Stimulated activated naive CD8-positive, alpha-beta T cell treated with anti-CD3 and anti-CD28 coated beads, Interleukin-15, amount 100 ng/mL, for 72 hours (primary cell): ENCODE data around the gene CEP170B.
"Not testable (repeated sequence)": the region's sequence is repeated elsewhere in the genome, so short reads cannot be mapped to it uniquely, and the experiment has no call there.

Experiments used
- ATAC-seq: fragments of 150-1000 bp; cut with Tn5 transposase; 2 replicates; pipeline ENCODE4 v1.10.0; 2021; ENCODE audit warnings: mild to moderate bottlenecking, moderate library complexity
- DNase-seq, 2 donors: peaks; one replicate each; pipeline ENCODE4 v3.0.0; 2021 to 2022
- H3K27ac Mint-ChIP-seq, 2 donors: one replicate each; pipeline ENCODE4 v1.8.0; 2022; ENCODE audit warnings: mild to moderate bottlenecking in 2 of 2, mixed read lengths in 2 of 2, moderate library complexity in 2 of 2
- H3K27me3 Mint-ChIP-seq: one replicate; pipeline ENCODE4 v1.8.0; 2022; ENCODE audit warnings: mixed read lengths
- H3K4me1 Mint-ChIP-seq: one replicate; pipeline ENCODE4 v1.8.0; 2022; ENCODE audit warnings: mild to moderate bottlenecking, mixed read lengths
- H3K4me3 Mint-ChIP-seq, 2 donors: one replicate each; pipeline ENCODE4 v1.8.0; 2022; ENCODE audit warnings: mild to moderate bottlenecking in 2 of 2, mixed read lengths in 2 of 2, moderate library complexity in 1 of 2
- H3K9me3 Mint-ChIP-seq, 2 donors: one replicate each; pipeline ENCODE4 v1.8.0; 2022; ENCODE audit warnings: mixed read lengths in 2 of 2

CEP170B gene

GRCh38 chr14:104830781-104831180, 34.3 kb upstream of the CEP170B start:
- Mint-ChIP-seq H3K27me3 (peaks cover 12% of the 10 kb centered on the region), H3K27ac (no peak overlapping the region), H3K4me1 (peaks cover 16% of the 10 kb centered on the region), H3K9me3 (no peaks in the 10 kb centered on the region), H3K4me3 (no peak overlapping the region)
- ATAC-seq (no peak), DNase-seq (no peak)

DNA sequence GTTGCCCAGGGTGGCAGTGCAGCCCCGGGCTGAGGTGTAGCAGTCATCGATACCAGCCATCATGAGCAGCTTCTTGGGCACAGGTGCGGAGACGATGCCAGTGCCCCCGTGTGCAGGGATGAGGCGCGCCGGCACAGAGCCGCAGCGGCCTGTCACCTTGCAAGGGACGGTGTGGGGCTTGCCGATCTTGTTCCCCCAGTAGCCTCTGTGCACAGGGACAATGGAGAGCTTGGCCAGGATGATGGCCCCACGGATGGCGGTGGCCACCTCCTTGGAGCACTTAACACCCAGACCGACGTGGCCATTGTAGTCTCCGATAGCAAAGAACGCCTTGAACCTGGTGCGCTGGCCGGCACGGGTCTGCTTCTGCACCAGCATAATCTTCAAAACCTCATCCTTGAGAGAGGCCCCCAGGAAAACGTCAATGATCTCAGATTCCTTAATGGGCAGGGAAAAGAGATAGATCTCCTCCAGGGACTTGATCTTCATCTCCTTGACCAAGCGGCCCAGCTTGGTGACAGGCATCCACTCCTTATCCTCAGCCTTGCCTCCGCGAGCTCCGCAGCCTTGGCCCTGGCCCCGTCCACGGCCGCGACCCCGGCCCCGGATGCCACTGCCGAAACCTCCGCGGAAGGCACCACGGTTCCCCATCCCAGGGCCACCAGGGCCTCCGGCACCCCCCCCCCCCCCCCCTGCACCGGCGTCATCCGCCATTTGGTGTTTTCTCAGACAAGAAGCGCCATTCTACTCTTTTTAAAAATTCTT, 28.7 kb upstream of the CEP170B start:
- H3K4me1 Mint-ChIP-seq, H3K27ac Mint-ChIP-seq, H3K9me3 Mint-ChIP-seq, DNase-seq, ATAC-seq, H3K4me3 Mint-ChIP-seq: not testable (repeated sequence)
- H3K27me3 Mint-ChIP-seq: peaks cover 16% of the 10 kb centered on the region

DNA sequence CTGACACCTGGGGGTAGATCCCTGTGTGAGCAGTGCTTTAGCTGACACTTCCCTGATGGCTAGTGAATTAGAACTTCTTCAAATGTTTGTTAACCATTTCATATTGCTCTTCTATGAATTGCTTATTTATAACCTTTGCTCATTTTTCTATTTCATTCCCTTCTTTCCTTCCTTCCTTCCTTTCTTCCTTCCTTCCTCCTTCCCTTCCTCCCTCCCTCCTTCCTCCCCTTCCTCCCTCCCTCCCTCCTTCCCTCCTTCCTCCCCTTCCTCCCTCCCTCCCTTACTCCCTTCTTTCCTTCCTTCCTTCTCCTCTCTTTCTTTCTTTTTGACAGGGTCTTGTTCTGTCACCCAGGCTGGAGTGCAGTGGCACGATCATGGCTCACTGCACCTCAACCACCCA, 23.3 kb upstream of the CEP170B start:
- Mint-ChIP-seq H3K4me1 (peaks cover 16% of the 10 kb centered on the region), H3K27me3 (peaks cover 69% of the 10 kb centered on the region), H3K27ac (no peak overlapping the region), H3K4me3 (no peak overlapping the region), H3K9me3 (no peaks in the 10 kb centered on the region)
- no peak for DNase-seq
- ATAC-seq: no peak

- Mint-ChIP-seq H3K27ac (no peak overlapping the region), H3K27me3 (peaks cover 79% of the 10 kb centered on the region), H3K4me1 (peaks cover 16% of the 10 kb centered on the region), H3K4me3 (peak overlapping the region in 1 of 2 donors; percentile 80), H3K9me3 (no peaks in the 10 kb centered on the region)
- DNase-seq (no peak), ATAC-seq (no peak)
Observed at GRCh38 chr14:104843006-104843405, 22.1 kb upstream of the CEP170B start.

- Mint-ChIP-seq H3K27ac (no peak overlapping the region), H3K9me3 (no peaks in the 10 kb centered on the region), H3K4me3 (peak overlapping the region; percentile 54 to 80), H3K4me1 (peaks cover 16% of the 10 kb centered on the region), H3K27me3 (peaks cover 85% of the 10 kb centered on the region)
- DNase-seq (no peak), ATAC-seq (no peak)
Observed at GRCh38 chr14:104843442-104844305, 21.4 kb upstream of the CEP170B start.

DNA sequence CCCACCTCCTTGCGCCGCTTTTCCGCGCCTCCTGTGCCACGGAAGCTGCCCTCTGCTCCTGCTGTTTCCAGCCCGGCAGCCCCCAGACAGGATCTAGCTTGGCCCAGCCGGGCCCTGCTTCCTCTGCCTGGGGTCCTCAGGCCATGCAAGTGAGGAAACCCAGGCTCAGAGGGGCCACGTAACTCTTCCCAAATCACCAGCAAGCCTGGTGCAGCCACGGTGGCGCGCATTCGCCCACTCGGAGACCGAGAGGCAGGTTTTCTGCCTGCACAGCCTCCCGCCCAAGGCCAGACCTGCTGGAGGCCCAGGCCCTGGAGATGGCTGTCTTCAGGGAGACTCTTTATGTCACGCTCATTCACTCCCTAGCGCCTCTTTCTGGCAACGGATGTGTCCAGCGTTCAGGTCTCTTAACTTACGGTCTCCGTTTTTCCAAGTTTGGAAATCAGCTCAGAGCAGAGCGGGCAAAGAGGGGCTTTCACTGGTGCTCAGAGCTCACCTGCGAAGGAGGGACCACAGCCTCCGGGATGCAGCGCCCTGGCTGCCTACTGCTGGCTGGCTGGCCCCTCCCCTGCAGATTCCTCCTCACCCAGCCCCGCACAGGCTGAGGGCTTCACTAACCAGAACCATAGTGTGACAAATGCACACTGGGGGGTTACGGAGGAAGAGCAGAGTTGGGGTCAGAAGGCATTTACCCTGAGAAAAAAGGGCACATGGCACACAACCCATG, 20.6 kb upstream of the CEP170B start:
- Mint-ChIP-seq H3K27ac (peak overlapping the region; percentile 10 to 88), H3K27me3 (peaks cover 81% of the 10 kb centered on the region), H3K4me1 (peaks cover 16% of the 10 kb centered on the region), H3K4me3 (peak overlapping the region; percentile 54 to 80), H3K9me3 (no peaks in the 10 kb centered on the region)
- DNase-seq (no peak), ATAC-seq (no peak)

DNA sequence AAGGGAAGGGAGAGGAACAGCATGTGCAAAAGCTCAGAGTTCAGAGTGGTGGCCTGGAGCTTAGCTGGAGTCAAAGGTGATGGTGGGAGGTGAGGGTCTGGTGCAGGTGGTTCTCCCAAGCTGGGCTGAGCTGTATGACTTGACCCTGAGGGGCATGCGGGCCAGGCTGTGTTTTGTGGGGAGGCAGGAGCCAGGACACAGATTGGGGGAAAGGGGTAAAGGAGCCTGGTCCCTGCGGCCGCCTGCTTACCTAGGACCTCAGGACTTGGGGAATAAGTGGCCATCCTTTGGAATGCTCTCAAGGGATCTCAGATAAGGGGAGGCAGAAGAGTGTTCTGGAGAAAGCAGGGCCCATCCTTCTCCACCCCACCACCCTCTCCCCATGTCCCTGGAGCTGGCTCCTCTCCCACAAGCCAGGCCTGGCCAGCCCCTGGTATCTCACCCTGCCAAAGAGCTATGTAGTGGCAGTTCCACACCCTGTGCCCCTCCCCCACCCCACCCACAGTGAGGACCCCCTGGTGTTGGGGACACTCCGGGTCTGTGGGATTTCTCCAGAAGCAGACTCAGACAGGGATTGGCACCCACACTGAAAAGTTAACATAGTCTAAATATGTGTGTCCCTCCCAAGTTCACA, 19.9 kb upstream of the CEP170B start:
- peak overlapping the region in 1 of 2 donors; percentile 88 for H3K27ac Mint-ChIP-seq
- no peaks in the 10 kb centered on the region for H3K9me3 Mint-ChIP-seq

DNA sequence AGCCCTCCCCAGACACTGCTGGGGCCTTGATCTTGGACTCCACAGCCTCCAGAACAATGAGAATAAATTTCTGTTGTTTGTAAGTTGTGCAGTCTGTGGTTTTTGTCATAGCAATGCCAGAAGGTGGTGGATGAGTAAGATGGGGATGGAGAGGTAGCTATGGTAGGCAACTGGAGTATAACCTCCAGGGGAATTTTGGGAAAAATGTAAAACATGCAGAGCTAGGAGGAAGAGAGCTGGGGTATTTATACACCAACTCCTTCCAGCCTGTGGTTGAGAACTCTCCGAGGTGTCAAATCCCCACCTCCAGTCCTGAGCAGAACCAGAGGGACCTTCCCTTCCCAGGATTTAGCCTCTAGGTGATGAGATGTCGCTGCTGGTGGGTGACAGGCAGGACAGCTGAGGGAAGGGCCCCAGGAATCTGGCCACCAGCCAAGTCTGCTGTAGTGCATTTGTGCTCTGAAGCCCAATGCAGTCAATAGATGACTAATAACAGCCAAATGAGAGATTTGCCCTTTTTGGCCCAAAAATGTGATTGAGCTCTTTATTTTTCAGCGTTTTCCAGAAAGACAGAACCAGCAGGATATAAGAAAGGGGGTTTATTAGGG, 19.1 kb upstream of the CEP170B start:
- Mint-ChIP-seq H3K9me3 (no peaks in the 10 kb centered on the region), H3K4me3 (no peak overlapping the region), H3K4me1 (peaks cover 16% of the 10 kb centered on the region), H3K27ac (no peak overlapping the region), H3K27me3 (peaks cover 82% of the 10 kb centered on the region)
- ATAC-seq (no peak), DNase-seq (no peak)

More for the DNA sequence above, 19.9 kb upstream of the CEP170B start:
- no peak overlapping the region for H3K4me3 Mint-ChIP-seq
- H3K4me1 Mint-ChIP-seq: peaks cover 16% of the 10 kb centered on the region
- DNase-seq: no peak
- H3K27me3 Mint-ChIP-seq: peaks cover 86% of the 10 kb centered on the region
- ATAC-seq: no peak

- no peak overlapping the region for H3K27ac Mint-ChIP-seq
- ATAC-seq: no peak
- H3K9me3 Mint-ChIP-seq: no peaks in the 10 kb centered on the region
- no peaks in the 10 kb centered on the region for H3K4me1 Mint-ChIP-seq
- peaks cover 36% of the 10 kb centered on the region for H3K27me3 Mint-ChIP-seq
- no peak for DNase-seq
- H3K4me3 Mint-ChIP-seq: no peak overlapping the region
Observed at GRCh38 chr14:104852280-104852663, 12.8 kb upstream of the CEP170B start.

- H3K4me3 Mint-ChIP-seq: no peak overlapping the region
- no peaks in the 10 kb centered on the region for H3K4me1 Mint-ChIP-seq
- DNase-seq (no peak), ATAC-seq (no peak)
- no peaks in the 10 kb centered on the region for H3K9me3 Mint-ChIP-seq
- H3K27ac Mint-ChIP-seq: no peak overlapping the region
- H3K27me3 Mint-ChIP-seq: peaks cover 18% of the 10 kb centered on the region
Observed at GRCh38 chr14:104855532-104856090, 9.5 kb upstream of the CEP170B start.

DNA sequence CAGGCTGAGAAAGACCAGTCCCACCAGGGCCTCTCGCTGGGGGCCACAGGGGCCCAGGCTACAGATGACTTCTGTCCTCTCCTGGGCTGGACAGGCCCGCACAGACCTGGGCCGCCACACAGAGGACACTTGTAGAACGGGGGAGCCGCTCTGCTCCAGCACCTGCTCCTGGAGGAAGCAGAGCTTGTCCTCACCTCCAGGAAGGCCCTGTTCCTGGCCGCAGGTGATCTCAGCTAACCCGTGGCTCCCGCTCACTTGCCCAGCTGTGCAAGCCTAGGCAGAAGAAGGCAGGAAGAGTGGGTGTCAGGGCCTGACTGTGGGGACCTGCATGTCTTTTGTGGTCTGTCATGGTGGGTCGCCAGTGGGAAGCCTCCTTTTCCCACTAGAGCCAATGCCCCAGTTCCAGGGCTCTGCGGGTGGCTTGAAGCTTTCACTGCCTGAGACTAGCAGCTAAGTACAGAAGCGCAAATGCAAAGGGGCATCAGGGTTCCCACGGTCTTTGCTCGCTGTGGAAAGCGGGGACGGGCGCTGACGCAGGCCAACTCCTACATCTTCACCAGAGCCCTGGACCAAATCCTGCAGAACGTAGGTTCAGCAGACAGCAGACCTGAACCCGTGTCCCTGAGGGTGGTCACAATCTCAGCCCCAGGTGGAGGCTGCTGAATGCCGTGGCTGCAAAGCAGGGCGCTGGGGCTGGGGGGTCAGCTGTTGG, 8.8 kb upstream of the CEP170B start:
- ATAC-seq (peak; percentile 31), DNase-seq (no peak)
- peaks cover 18% of the 10 kb centered on the region for H3K27me3 Mint-ChIP-seq
- no peak overlapping the region for H3K4me3 Mint-ChIP-seq
- no peaks in the 10 kb centered on the region for H3K4me1 Mint-ChIP-seq
- no peak overlapping the region for H3K27ac Mint-ChIP-seq
- no peaks in the 10 kb centered on the region for H3K9me3 Mint-ChIP-seq

DNA sequence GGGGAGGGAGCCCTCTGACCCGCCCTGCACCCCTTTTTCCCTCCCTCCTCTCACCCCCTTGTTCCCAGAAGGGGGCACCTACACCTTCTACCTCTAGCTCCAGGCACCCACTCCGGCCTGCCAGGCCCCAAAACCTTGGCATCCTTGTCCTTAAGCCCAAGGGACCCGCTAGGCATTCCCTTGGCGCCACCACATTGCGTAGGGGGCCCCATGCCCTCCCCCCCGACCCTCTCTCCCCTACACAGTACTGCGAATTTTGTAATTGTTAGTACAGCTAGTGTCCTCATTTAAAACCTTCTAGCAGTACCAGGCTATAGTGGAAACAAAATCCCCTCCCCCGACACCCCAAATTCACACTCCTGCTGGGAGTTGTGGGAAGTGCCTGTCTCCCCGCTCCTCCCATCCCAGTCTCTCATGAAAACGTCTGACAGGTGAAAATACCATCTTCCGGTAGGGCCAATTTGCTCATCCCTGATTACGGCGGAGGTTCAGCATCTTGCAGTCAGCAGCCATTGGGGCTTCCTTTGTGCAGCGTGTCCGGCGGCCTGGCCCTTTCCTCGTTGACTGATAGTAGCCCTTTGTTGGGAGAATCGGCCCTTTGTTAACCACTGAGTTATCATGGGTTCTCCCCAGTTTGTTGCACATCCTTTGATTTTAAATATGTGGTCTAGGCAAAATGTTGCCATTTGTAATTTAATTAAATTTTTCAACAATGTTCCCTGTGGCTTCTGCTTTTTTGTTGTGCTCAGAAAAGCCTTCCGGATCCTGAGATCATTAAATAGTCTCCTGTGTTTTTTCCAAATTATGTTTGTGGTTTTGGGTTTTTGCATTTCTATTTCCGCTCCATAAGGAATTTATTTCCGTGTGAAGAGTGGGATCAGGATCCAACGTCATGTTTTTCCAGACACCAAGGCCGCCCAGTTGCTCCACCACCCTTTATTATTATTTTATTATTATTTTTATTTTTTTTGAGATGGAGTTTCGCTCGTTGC, 7.9 kb upstream of the CEP170B start:
- Mint-ChIP-seq H3K27ac (no peak overlapping the region), H3K4me1 (no peaks in the 10 kb centered on the region), H3K27me3 (peaks cover 14% of the 10 kb centered on the region), H3K9me3 (no peaks in the 10 kb centered on the region), H3K4me3 (no peak overlapping the region)
- ATAC-seq (no peak), DNase-seq (no peak)

DNA sequence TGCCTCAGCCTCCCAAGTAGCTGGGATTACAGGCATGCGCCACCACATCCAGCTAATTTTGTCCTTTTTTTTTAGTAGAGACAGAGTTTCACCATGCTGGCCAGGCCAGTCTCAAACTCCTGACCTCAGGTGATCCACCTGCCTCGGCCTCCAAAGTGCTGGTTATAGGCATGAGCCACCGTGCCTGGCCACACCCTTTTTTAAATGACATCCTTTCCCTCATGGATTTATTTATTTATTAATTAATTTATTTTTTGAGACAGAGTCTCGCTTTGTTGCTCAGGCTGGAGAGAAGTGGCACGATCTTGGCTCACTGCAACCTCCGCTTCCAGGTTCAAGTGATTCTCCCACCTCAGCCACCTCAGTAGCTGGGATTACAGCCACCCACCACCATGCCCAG, 7.1 kb upstream of the CEP170B start:
- not testable (repeated sequence) for H3K4me1 Mint-ChIP-seq, H3K9me3 Mint-ChIP-seq, H3K27ac Mint-ChIP-seq, DNase-seq, ATAC-seq, H3K4me3 Mint-ChIP-seq
- H3K27me3 Mint-ChIP-seq: peaks cover 12% of the 10 kb centered on the region
